ENCODE results near the gene RNF222. TPM values are rescaled to one million over a fixed set of nuclear protein-coding genes. Genes with fewer than 3 reads are reported as not detected.

The RNF222 gene
- polyA plus RNA-seq, 1 donor (not counting 4 experiments of a cell fraction or from before 2014, with no cell fraction given): 0.18 TPM

DNA sequence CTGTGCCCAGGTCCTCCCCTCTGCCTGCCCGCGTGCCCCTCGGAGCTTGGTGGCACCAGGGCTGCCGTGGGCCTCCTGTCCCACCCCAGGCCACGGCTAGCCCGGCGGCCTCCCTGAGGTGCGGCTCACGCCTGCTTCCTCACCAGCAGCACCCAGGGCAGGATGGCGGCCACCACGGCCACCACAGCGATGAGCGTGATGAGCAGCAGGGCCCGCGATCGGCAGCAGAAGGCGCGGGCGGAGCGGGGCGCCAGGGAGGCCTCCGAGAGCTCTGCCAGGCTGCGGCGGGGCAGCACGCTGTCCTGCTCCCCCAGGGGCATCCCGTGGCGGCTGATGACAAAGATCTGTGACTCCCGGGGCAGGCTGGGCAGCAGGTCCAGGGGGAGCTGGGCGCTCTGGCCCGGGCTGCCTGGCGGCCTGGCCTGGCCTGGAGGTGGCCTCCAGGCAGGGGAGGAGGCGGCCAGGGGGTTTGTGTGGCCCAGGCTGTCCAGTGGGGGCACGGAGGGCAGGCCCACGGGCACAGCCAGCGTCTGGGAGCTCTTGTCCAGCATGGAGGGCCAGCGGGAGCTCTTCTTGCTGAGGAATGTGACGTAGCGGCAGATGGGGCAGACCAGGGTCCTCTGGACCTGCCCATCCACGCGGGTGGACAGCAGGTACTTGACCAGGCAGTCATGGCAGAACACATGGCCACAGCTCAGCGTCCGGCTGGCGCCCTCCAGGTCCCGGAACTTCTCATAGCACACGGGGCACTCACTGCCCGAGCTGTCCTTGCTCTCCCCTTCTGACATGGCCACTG, 4.8 kb downstream of the RNF222 start:
- H4K20me1 ChIP-seq (ENCODE audit: control insufficient read depth, extremely low read depth, insufficient read depth, low read length): no peaks in the 10 kb centered on the region
- H3K9ac ChIP-seq (ENCODE audit: control insufficient read depth, extremely low read depth, insufficient read depth, low read length): peak overlapping the region; percentile 52
- no peak overlapping the region for H2AFZ ChIP-seq (ENCODE audit: control insufficient read depth, low read length)
- peak overlapping the region; percentile 80 for H3K27ac ChIP-seq (ENCODE audit: control insufficient read depth, insufficient read depth, low read length)
- no peaks in the 10 kb centered on the region for H3K79me2 ChIP-seq (ENCODE audit: control insufficient read depth, insufficient read depth, low read length)
- no peaks in the 10 kb centered on the region for H3K36me3 ChIP-seq (ENCODE audit: control insufficient read depth in 2 of 2, extremely low read depth in 1 of 2, insufficient read depth in 2 of 2, low read length in 2 of 2)
- dilution Hi-C loops (cut with MboI; ENCODE audit: extremely low pct_ligation_motif_present, low sequenced_read_pairs): no loop called here
- TF ChIP-seq, protein P1, sequence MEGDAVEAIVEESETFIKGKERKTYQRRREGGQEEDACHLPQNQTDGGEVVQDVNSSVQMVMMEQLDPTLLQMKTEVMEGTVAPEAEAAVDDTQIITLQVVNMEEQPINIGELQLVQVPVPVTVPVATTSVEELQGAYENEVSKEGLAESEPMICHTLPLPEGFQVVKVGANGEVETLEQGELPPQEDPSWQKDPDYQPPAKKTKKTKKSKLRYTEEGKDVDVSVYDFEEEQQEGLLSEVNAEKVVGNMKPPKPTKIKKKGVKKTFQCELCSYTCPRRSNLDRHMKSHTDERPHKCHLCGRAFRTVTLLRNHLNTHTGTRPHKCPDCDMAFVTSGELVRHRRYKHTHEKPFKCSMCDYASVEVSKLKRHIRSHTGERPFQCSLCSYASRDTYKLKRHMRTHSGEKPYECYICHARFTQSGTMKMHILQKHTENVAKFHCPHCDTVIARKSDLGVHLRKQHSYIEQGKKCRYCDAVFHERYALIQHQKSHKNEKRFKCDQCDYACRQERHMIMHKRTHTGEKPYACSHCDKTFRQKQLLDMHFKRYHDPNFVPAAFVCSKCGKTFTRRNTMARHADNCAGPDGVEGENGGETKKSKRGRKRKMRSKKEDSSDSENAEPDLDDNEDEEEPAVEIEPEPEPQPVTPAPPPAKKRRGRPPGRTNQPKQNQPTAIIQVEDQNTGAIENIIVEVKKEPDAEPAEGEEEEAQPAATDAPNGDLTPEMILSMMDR (optimal IDR thresholded peaks at IDR 0.05 in 1 of 3, IDR thresholded peaks at IDR 0.05 in 1 of 3, conservative IDR thresholded peaks at IDR 0.05 in 1 of 3; ENCODE audit: extremely low read depth in 1 of 3, insufficient read depth in 2 of 3, low read length in 3 of 3): no peak
- no peak for TF ChIP-seq EZH2 (IDR thresholded peaks at IDR 0.05; ENCODE audit: low read length)
- FAIRE-seq: peak; percentile 9
- H3K9me1 ChIP-seq (ENCODE audit: control insufficient read depth, extremely low read depth, insufficient read depth, low read length): no peaks in the 10 kb centered on the region
- H3K4me1 ChIP-seq (ENCODE audit: control insufficient read depth, extremely low read depth, insufficient read depth, low read length): peaks cover 27% of the 10 kb centered on the region
- peak overlapping the region; percentile 18 for H3K4me2 ChIP-seq (ENCODE audit: control insufficient read depth, extremely low read depth, insufficient read depth, low read depth, low read length)
- H3K27me3 ChIP-seq (ENCODE audit: control insufficient read depth, extremely low read depth, insufficient read depth, low read length): peaks cover 2% of the 10 kb centered on the region
- H3K9me3 ChIP-seq (ENCODE audit: control insufficient read depth, low read depth, low read length): no peaks in the 10 kb centered on the region
- no peak overlapping the region for H3K4me3 ChIP-seq (ENCODE audit: control insufficient read depth in 2 of 3, extremely low read depth in 1 of 3, insufficient read depth in 2 of 3, low read depth in 1 of 3, low read length in 3 of 3)
- DNase-seq (ENCODE audit: low read depth, low spot score): no peak

DNA sequence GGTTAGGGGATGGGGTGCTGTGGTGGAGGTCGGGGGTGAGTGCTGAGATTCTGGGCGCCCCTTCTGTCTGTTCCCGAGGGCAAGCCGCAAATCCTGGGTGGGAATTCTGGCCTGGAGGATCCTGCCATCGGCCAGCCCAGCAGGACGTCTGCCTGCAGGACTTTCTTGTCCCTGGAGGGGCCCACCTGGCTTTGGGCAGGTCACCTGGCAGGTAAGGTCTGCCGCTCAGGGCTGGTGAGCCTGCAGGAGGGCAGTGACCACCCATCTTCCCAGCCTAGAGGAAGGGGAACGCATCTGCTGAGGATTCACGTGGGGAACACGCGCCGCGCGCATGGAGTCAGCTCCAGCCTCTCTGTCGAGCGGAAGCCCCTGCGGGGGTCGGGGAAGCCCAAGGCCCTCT, 5.4 kb downstream of the RNF222 start:
- Histone ChIP-seq H3K4me2 (ENCODE audit: control insufficient read depth, extremely low read depth, insufficient read depth, low read depth, low read length) (peak overlapping the region; percentile 54), H4K20me1 (ENCODE audit: control insufficient read depth, extremely low read depth, insufficient read depth, low read length) (no peaks in the 10 kb centered on the region), H3K9me3 (ENCODE audit: control insufficient read depth, low read depth, low read length) (no peaks in the 10 kb centered on the region), H3K36me3 (ENCODE audit: control insufficient read depth in 2 of 2, extremely low read depth in 1 of 2, insufficient read depth in 2 of 2, low read length in 2 of 2) (no peaks in the 10 kb centered on the region), H3K4me1 (ENCODE audit: control insufficient read depth, extremely low read depth, insufficient read depth, low read length) (peaks cover 27% of the 10 kb centered on the region), H3K27ac (ENCODE audit: control insufficient read depth, insufficient read depth, low read length) (peak overlapping the region; percentile 52), H3K27me3 (ENCODE audit: control insufficient read depth, extremely low read depth, insufficient read depth, low read length) (no peaks in the 10 kb centered on the region), H3K4me3 (ENCODE audit: control insufficient read depth in 2 of 3, extremely low read depth in 1 of 3, insufficient read depth in 2 of 3, low read depth in 1 of 3, low read length in 3 of 3) (no peak overlapping the region), H3K9ac (ENCODE audit: control insufficient read depth, extremely low read depth, insufficient read depth, low read length) (peak overlapping the region; percentile 9), H3K9me1 (ENCODE audit: control insufficient read depth, extremely low read depth, insufficient read depth, low read length) (no peaks in the 10 kb centered on the region), H2AFZ (ENCODE audit: control insufficient read depth, low read length) (peak overlapping the region; percentile 40), H3K79me2 (ENCODE audit: control insufficient read depth, insufficient read depth, low read length) (no peaks in the 10 kb centered on the region)
- TF ChIP-seq, protein P1 (optimal IDR thresholded peaks at IDR 0.05 in 1 of 3, IDR thresholded peaks at IDR 0.05 in 1 of 3, conservative IDR thresholded peaks at IDR 0.05 in 1 of 3; ENCODE audit: extremely low read depth in 1 of 3, insufficient read depth in 2 of 3, low read length in 3 of 3): no peak
- TF ChIP-seq EZH2 (IDR thresholded peaks at IDR 0.05; ENCODE audit: low read length): no peak
- dilution Hi-C loops (cut with MboI; ENCODE audit: extremely low pct_ligation_motif_present, low sequenced_read_pairs): no loop called here
- no peak for DNase-seq (ENCODE audit: low read depth, low spot score)
- no peak for FAIRE-seq
